HUES64 (cell line): Measurements from ENCODE around the gene DERA.
"Not testable (repeated sequence)": the region's sequence is repeated elsewhere in the genome, so short reads cannot be mapped to it uniquely, and the experiment has no call there.

Experiments
- H3K27ac ChIP-seq: 2 replicates; pipeline ENCODE4 v1.7.0; 2013; ENCODE audit warnings: low read depth, low read length, inconsistent platforms
- H3K27me3 ChIP-seq: 2 replicates; pipeline ENCODE4 v1.6.1; 2013; ENCODE audit warnings: mild to moderate bottlenecking, low read length; ENCODE audit not compliant: insufficient read depth
- H3K36me3 ChIP-seq: 2 replicates; pipeline ENCODE4 v1.6.1; 2013; ENCODE audit warnings: mild to moderate bottlenecking, low read length; ENCODE audit not compliant: insufficient read depth
- H3K4me1 ChIP-seq: 2 replicates; pipeline ENCODE4 v1.6.1; 2013; ENCODE audit warnings: mild to moderate bottlenecking, low read length, moderate library complexity; ENCODE audit not compliant: insufficient read depth
- H3K4me3 ChIP-seq: 2 replicates; pipeline ENCODE4 v1.5.1; 2013; ENCODE audit warnings: mild to moderate bottlenecking, low read length, moderate library complexity
- H3K9ac ChIP-seq: 2 replicates; pipeline ENCODE4 v1.6.1; 2013; ENCODE audit warnings: mild to moderate bottlenecking, low read depth, low read length
- H3K9me3 ChIP-seq: 2 replicates; pipeline ENCODE4 v1.6.1; 2013; ENCODE audit warnings: low read depth, low read length; ENCODE audit not compliant: insufficient read depth
- WGBS: fragments of 150-250, 120-280 bp; methylation state at CpG from one replicate; pipeline ENCODE4 v1.1.7; 2013; ENCODE audit warnings: missing lambda C conversion rate; 5-methylcytosine and 5-hydroxymethylcytosine counted together

DERA gene

GRCh38 chr12:15936751-15937150, 25.6 kb downstream of the DERA start:
- no peaks in the 10 kb centered on the region for H3K27me3 ChIP-seq
- H3K27ac ChIP-seq: no peak overlapping the region
- H3K9me3 ChIP-seq: no peaks in the 10 kb centered on the region; the same call in 1 of the 2 replicates
- no peaks in the 10 kb centered on the region for H3K36me3 ChIP-seq
- H3K9ac ChIP-seq: no peak overlapping the region
- peaks cover 2% of the 10 kb centered on the region; the same call in 1 of the 2 replicates for H3K4me1 ChIP-seq
- WGBS: 96% methylated on average over 3 of the region's 3 CpGs
- H3K4me3 ChIP-seq: no peak overlapping the region

GRCh38 chr12:15937902-15938301, 26.8 kb downstream of the DERA start:
- H3K27me3 ChIP-seq: no peaks in the 10 kb centered on the region
- H3K27ac ChIP-seq: no peak overlapping the region
- H3K9me3 ChIP-seq: no peaks in the 10 kb centered on the region; the same call in 1 of the 2 replicates
- no peaks in the 10 kb centered on the region for H3K36me3 ChIP-seq
- H3K4me3 ChIP-seq: no peak overlapping the region
- H3K4me1 ChIP-seq: peaks cover 7% of the 10 kb centered on the region; the same call in 1 of the 2 replicates
- H3K9ac ChIP-seq: no peak overlapping the region

- no peak overlapping the region for H3K9ac ChIP-seq
- H3K9me3 ChIP-seq: no peaks in the 10 kb centered on the region; the same call in 1 of the 2 replicates
- H3K27me3 ChIP-seq: no peaks in the 10 kb centered on the region
- H3K4me3 ChIP-seq: no peak overlapping the region
- peaks cover 7% of the 10 kb centered on the region; the same call in 1 of the 2 replicates for H3K4me1 ChIP-seq
- H3K36me3 ChIP-seq: no peaks in the 10 kb centered on the region
- no peak overlapping the region for H3K27ac ChIP-seq
- WGBS: 100% methylated on average over 1 of the region's 1 CpG
Observed at GRCh38 chr12:15939111-15939510, 28.0 kb downstream of the DERA start.

- WGBS: 85% methylated on average over 5 of the region's 5 CpGs
- Histone ChIP-seq H3K4me1 (peaks cover 7% of the 10 kb centered on the region; the same call in 1 of the 2 replicates), H3K4me3 (no peak overlapping the region), H3K9ac (no peak overlapping the region), H3K27ac (no peak overlapping the region), H3K36me3 (no peaks in the 10 kb centered on the region), H3K9me3 (no peaks in the 10 kb centered on the region; the same call in 1 of the 2 replicates), H3K27me3 (no peaks in the 10 kb centered on the region)
Observed at GRCh38 chr12:15942475-15942874, 31.3 kb downstream of the DERA start.

GRCh38 chr12:15943519-15943918, 32.4 kb downstream of the DERA start:
- H3K9ac ChIP-seq, H3K4me3 ChIP-seq, H3K27ac ChIP-seq, H3K36me3 ChIP-seq, H3K27me3 ChIP-seq, H3K4me1 ChIP-seq, H3K9me3 ChIP-seq: not testable (repeated sequence)
- 93% methylated on average over 3 of the region's 5 CpGs for WGBS

GRCh38 chr12:15948461-15948860, 37.3 kb downstream of the DERA start:
- WGBS: 98% methylated on average over 10 of the region's 10 CpGs
- H3K4me1 ChIP-seq, H3K9ac ChIP-seq, H3K36me3 ChIP-seq, H3K4me3 ChIP-seq, H3K9me3 ChIP-seq, H3K27me3 ChIP-seq, H3K27ac ChIP-seq: not testable (repeated sequence)

- no peak overlapping the region for H3K9ac ChIP-seq
- no peaks in the 10 kb centered on the region for H3K36me3 ChIP-seq
- H3K27me3 ChIP-seq: no peaks in the 10 kb centered on the region
- H3K9me3 ChIP-seq: no peaks in the 10 kb centered on the region
- no peak overlapping the region for H3K4me3 ChIP-seq
- 0 out of 2 replicates have a peak, but pooled peaks cover 4% of the 10 kb centered on the region for H3K4me1 ChIP-seq
- H3K27ac ChIP-seq: no peak overlapping the region
- 92% methylated on average over 4 of the region's 4 CpGs for WGBS
Observed at GRCh38 chr12:15955281-15955680, 44.1 kb downstream of the DERA start.

- Histone ChIP-seq H3K4me1 (0 out of 2 replicates have a peak, but pooled peaks cover 4% of the 10 kb centered on the region), H3K27me3 (no peaks in the 10 kb centered on the region), H3K4me3 (no peak overlapping the region), H3K27ac (no peak overlapping the region), H3K36me3 (peaks cover 5% of the 10 kb centered on the region; the same call in 1 of the 2 replicates), H3K9ac (no peak overlapping the region), H3K9me3 (no peaks in the 10 kb centered on the region)
- 88% methylated on average over 1 of the region's 1 CpG for WGBS
Observed at GRCh38 chr12:15956010-15956409, 44.9 kb downstream of the DERA start.

- Histone ChIP-seq H3K36me3 (peaks cover 6% of the 10 kb centered on the region; the same call in 1 of the 2 replicates), H3K4me1 (0 out of 2 replicates have a peak, but pooled peaks cover 4% of the 10 kb centered on the region), H3K27ac (no peak overlapping the region), H3K9ac (no peak overlapping the region), H3K4me3 (no peak overlapping the region), H3K27me3 (no peaks in the 10 kb centered on the region), H3K9me3 (no peaks in the 10 kb centered on the region)
- WGBS: 96% methylated on average over 9 of the region's 9 CpGs
Observed at GRCh38 chr12:15956413-15957185, 45.5 kb downstream of the DERA start.

- Histone ChIP-seq H3K9me3 (no peaks in the 10 kb centered on the region), H3K4me3 (no peak overlapping the region), H3K36me3 (peaks cover 17% of the 10 kb centered on the region), H3K27me3 (no peaks in the 10 kb centered on the region), H3K4me1 (no peaks in the 10 kb centered on the region; the same call in 1 of the 2 replicates), H3K9ac (no peak overlapping the region), H3K27ac (no peak overlapping the region)
- WGBS: 91% methylated on average over 4 of the region's 4 CpGs
Observed at GRCh38 chr12:15962760-15963159, 51.6 kb downstream of the DERA start.

- Histone ChIP-seq H3K27me3 (no peaks in the 10 kb centered on the region), H3K9ac (no peak overlapping the region)
- 100% methylated on average over 1 of the region's 1 CpG for WGBS
Observed at GRCh38 chr12:15963271-15963670, 52.1 kb downstream of the DERA start.

More at GRCh38 chr12:15963271-15963670, 52.1 kb downstream of the DERA start:
- no peak overlapping the region for H3K27ac ChIP-seq
- no peaks in the 10 kb centered on the region for H3K9me3 ChIP-seq
- H3K36me3 ChIP-seq: peaks cover 17% of the 10 kb centered on the region
- no peaks in the 10 kb centered on the region; the same call in 1 of the 2 replicates for H3K4me1 ChIP-seq
- H3K4me3 ChIP-seq: no peak overlapping the region
